OCI-LY7 (cell line): ENCODE data around the gene PTTG1. TPM values are rescaled to one million over a fixed set of nuclear protein-coding genes. Genes with fewer than 3 reads are reported as not detected.

Source experiments
- BruUV-seq: library from RNA; stranded (reverse); fragments of 400-500 nt; replicated peaks from 2 replicates; lab custom pipeline; 2021; lab: Mats Ljungman, UMichigan
- CTCF ChIA-PET: fragments of 300-600 bp; sonication (Branson Sonifier 250); formaldehyde crosslinking; loops from one replicate; lab custom pipeline; 2022; ENCODE audit warnings: antibody characterized with exemption; ENCODE audit not compliant: unreplicated experiment; lab: Charles Lee
- POLR2A ChIA-PET: fragments of 300-600 bp; sonication (Branson Sonifier 250); formaldehyde crosslinking; loops from one replicate; lab custom pipeline; 2022; ENCODE audit warnings: antibody characterized with exemption; lab: Charles Lee
- DNase-seq: peaks from one replicate; pipeline ENCODE4 v3.0.0-alpha.2; 2015; ENCODE audit warnings: low spot score
- H2AFZ ChIP-seq: fragments of 200-600 bp; sonication (generic), shearing (Covaris generic); 2 replicates; pipeline ENCODE4 v1.6.1; 2014; ENCODE audit warnings: mild to moderate bottlenecking, antibody characterized with exemption, low read length, moderate library complexity
- H3K27ac ChIP-seq: fragments of 200-600 bp; sonication (generic); 2 replicates; pipeline ENCODE4 v1.5.1; 2014; ENCODE audit warnings: mixed run types, low read depth, mild to moderate bottlenecking, moderate library complexity, low read length, inconsistent platforms; ENCODE audit not compliant: poor library complexity, severe bottlenecking
- H3K36me3 ChIP-seq: fragments of 200-600 bp; sonication (generic); 2 replicates; pipeline ENCODE4 v1.6.1; 2014; ENCODE audit warnings: mild to moderate bottlenecking, antibody characterized with exemption, low read length, moderate library complexity, mixed read lengths; ENCODE audit not compliant: insufficient read depth
- H3K4me1 ChIP-seq: fragments of 200-600 bp; sonication (generic); 2 replicates; pipeline ENCODE4 v1.5.1; 2014; ENCODE audit warnings: mild to moderate bottlenecking, low read length; ENCODE audit not compliant: insufficient read depth, poor library complexity, severe bottlenecking
- H3K4me2 ChIP-seq: fragments of 200-600 bp; sonication (generic); 2 replicates; pipeline ENCODE4 v1.6.1; 2014; ENCODE audit warnings: mild to moderate bottlenecking, low read length
- H3K4me3 ChIP-seq: fragments of 200-600 bp; sonication (generic); 2 replicates; pipeline ENCODE4 v1.5.1; 2014; ENCODE audit warnings: mild to moderate bottlenecking, low read depth, low read length; ENCODE audit not compliant: poor library complexity, severe bottlenecking
- H3K79me2 ChIP-seq: fragments of 200-600 bp; sonication (generic); 2 replicates; pipeline ENCODE4 v1.6.1; 2016; ENCODE audit warnings: low read depth, mild to moderate bottlenecking, low read length, moderate library complexity, mixed read lengths; ENCODE audit not compliant: insufficient read depth
- H3K9me2 ChIP-seq: fragments of 200-600 bp; sonication (generic); 2 replicates; pipeline ENCODE4 v1.6.1; 2016; ENCODE audit warnings: mild to moderate bottlenecking, low read length, mixed read lengths; ENCODE audit not compliant: insufficient read depth
- H3K9me3 ChIP-seq: fragments of 200-600 bp; sonication (generic); 2 replicates; pipeline ENCODE4 v1.6.1; 2014; ENCODE audit warnings: mild to moderate bottlenecking, mixed run types, low read length, mixed read lengths
- H4K20me1 ChIP-seq: fragments of 200-600 bp; sonication (generic); 2 replicates; pipeline ENCODE4 v1.6.1; 2014; ENCODE audit warnings: mild to moderate bottlenecking, antibody characterized with exemption, low read length, moderate library complexity, mixed read lengths; ENCODE audit not compliant: insufficient read depth
- CTCF ChIP-seq: fragments of 200-600 bp; sonication (generic); conservative IDR thresholded peaks from 2 replicates; pipeline ENCODE4 v1.5.1; 2014; ENCODE audit warnings: mild to moderate bottlenecking, antibody characterized with exemption, low read length, moderate library complexity, mixed read lengths
- EZH2phosphoT487 ChIP-seq: fragments of 200-600 bp; sonication (generic); IDR thresholded peaks from 2 replicates; pipeline ENCODE4 v1.6.1; 2018; ENCODE audit warnings: low read depth, borderline replicate concordance, mild to moderate bottlenecking, mixed run types, antibody characterized with exemption, low read length, moderate library complexity, mixed read lengths
- intact Hi-C: fragments of 100-400 bp; cut with micrococcal nuclease; formaldehyde crosslinking; loops from one replicate; pipeline ENCODE4 v1.10.0; 2022; ENCODE audit not compliant: unreplicated experiment
- total RNA-seq, 2 experiments: library from RNA; depleted of rRNA in 1 of 2; stranded (reverse); fragments of >200 nt in 1 of 2; shearing (Covaris generic) in 1 of 2; gene quantifications; 2 replicates each; pipeline ENCODE4 v1.2.3, GENCODE V29; 2014 to 2022

Gene PTTG1
- total RNA-seq, 2 experiments from 2014 or later, result 340 to 480 TPM

- Histone ChIP-seq H3K9me3 (no peaks in the 10 kb centered on the region), H3K27ac (no peak overlapping the region), H3K9me2 (no peaks in the 10 kb centered on the region), H3K36me3 (no peaks in the 10 kb centered on the region), H4K20me1 (no peaks in the 10 kb centered on the region), H3K79me2 (peaks cover 7% of the 10 kb centered on the region; the same call in 1 of the 2 replicates), H3K4me1 (peaks cover 49% of the 10 kb centered on the region), H3K4me2 (peak overlapping the region; percentile 27; the same call in 1 of the 2 replicates), H3K4me3 (no peak overlapping the region), H2AFZ (peak overlapping the region; percentile 72)
- TF ChIP-seq CTCF (no peak), EZH2phosphoT487 (no peak)
- POLR2A ChIA-PET, result interaction anchor here (0.5 to 2.3 kb wide), 8 partner anchors 11 to 418 kb away, joined by 3 to 13 read pairs (median 5); no protein-coding TSS in a partner anchor
- no TSS peak for BruUV-seq
- CTCF ChIA-PET, result interaction anchor here (2.2 kb wide), 1 partner anchor 25 kb away, joined by 8 read pairs; no protein-coding TSS in a partner anchor
- DNase-seq, result no peak
- intact Hi-C loops, result no loop called here
Observed at GRCh38 chr5:160463740-160464465, 42.2 kb downstream of the PTTG1 start.

- Histone ChIP-seq H3K27ac (no peak overlapping the region), H3K36me3 (no peaks in the 10 kb centered on the region), H3K9me3 (no peaks in the 10 kb centered on the region), H3K4me1 (peaks cover 49% of the 10 kb centered on the region), H2AFZ (peak overlapping the region; percentile 72), H3K4me3 (no peak overlapping the region), H3K79me2 (peaks cover 12% of the 10 kb centered on the region; the same call in 1 of the 2 replicates), H3K4me2 (peak overlapping the region; percentile 27), H3K9me2 (no peaks in the 10 kb centered on the region), H4K20me1 (no peaks in the 10 kb centered on the region)
- intact Hi-C loops, result no loop called here
- CTCF ChIA-PET, result interaction anchor here (0.6 to 2.2 kb wide), 2 partner anchors 26 to 1263 kb away, joined by 3 to 8 read pairs; no protein-coding TSS in a partner anchor
- TF ChIP-seq EZH2phosphoT487 (no peak), CTCF (no peak)
- DNase-seq, result no peak
- POLR2A ChIA-PET, result interaction anchor here (1.0 to 2.3 kb wide), 4 partner anchors 25 to 47 kb away, joined by 5 to 13 read pairs (median 6); no protein-coding TSS in a partner anchor
- no TSS peak for BruUV-seq
Observed at GRCh38 chr5:160464466-160464797, 42.8 kb downstream of the PTTG1 start.
